Kidney epithelial cell (primary cell): Measurements from ENCODE around the gene SERTAD4. TPM values are rescaled to one million over a fixed set of nuclear protein-coding genes. Genes with fewer than 3 reads are reported as not detected.
A peak's percentile ranks its signal among the peaks of the same experiment; 100 is the strongest.

Source experiments
- DNase-seq: peaks from one replicate; pipeline ENCODE4 v3.0.0-alpha.2; 2010; ENCODE audit warnings: low read depth
- H3K27me3 ChIP-seq: 2 replicates; pipeline ENCODE4 v1.6.0; 2011; ENCODE audit warnings: low read length; ENCODE audit not compliant: control insufficient read depth, insufficient read depth
- H3K36me3 ChIP-seq: 2 replicates; pipeline ENCODE4 v1.5.1; 2011; ENCODE audit warnings: low read length; ENCODE audit not compliant: control insufficient read depth, insufficient read depth
- H3K4me3 ChIP-seq: 2 replicates; pipeline ENCODE4 v1.5.1; 2011; ENCODE audit warnings: low read depth, mild to moderate bottlenecking, control low read depth, low read length
- CTCF ChIP-seq: IDR thresholded peaks from 2 replicates; pipeline ENCODE4 v1.5.1; 2011; ENCODE audit warnings: mild to moderate bottlenecking, moderate library complexity, low read length, control low read depth, inconsistent platforms; ENCODE audit not compliant: insufficient read depth, poor library complexity, severe bottlenecking
- total RNA-seq: library from RNA; depleted of rRNA; stranded (reverse); fragments of >200 nt; gene quantifications from 2 replicates; pipeline ENCODE4 v1.2.3, GENCODE V29; 2015

SERTAD4 gene
- total RNA-seq, 1 donor from 2014 or later: 10.6 TPM

- H3K36me3 ChIP-seq: no peaks in the 10 kb centered on the region
- DNase-seq: no peak
- H3K27me3 ChIP-seq: no peaks in the 10 kb centered on the region
- H3K4me3 ChIP-seq: no peak overlapping the region
- TF ChIP-seq CTCF: peak; percentile 31
These were observed 25.3 kb downstream of the SERTAD4 start for GRCh38 chr1:210257698-210258529.

- DNase-seq: no peak
- Histone ChIP-seq H3K4me3 (no peak overlapping the region), H3K27me3 (no peaks in the 10 kb centered on the region), H3K36me3 (no peaks in the 10 kb centered on the region)
- no peak for TF ChIP-seq CTCF
These were observed 27.0 kb downstream of the SERTAD4 start for GRCh38 chr1:210259561-210259960.

- Histone ChIP-seq H3K4me3 (no peak overlapping the region), H3K27me3 (no peaks in the 10 kb centered on the region), H3K36me3 (no peaks in the 10 kb centered on the region)
- TF ChIP-seq CTCF: no peak
- DNase-seq: no peak
These were observed 27.5 kb downstream of the SERTAD4 start for GRCh38 chr1:210260096-210260495.

- no peak overlapping the region for H3K4me3 ChIP-seq
- DNase-seq: no peak
- TF ChIP-seq CTCF: no peak
- H3K27me3 ChIP-seq: no peaks in the 10 kb centered on the region
- H3K36me3 ChIP-seq: no peaks in the 10 kb centered on the region
These were observed 29.7 kb downstream of the SERTAD4 start for GRCh38 chr1:210262167-210262896.

GRCh38 chr1:210262897-210263272 lies 30.3 kb downstream of the SERTAD4 start:
- DNase-seq: no peak
- TF ChIP-seq CTCF: no peak
- Histone ChIP-seq H3K4me3 (no peak overlapping the region), H3K36me3 (no peaks in the 10 kb centered on the region), H3K27me3 (no peaks in the 10 kb centered on the region)

GRCh38 chr1:210263963-210264362 lies 31.4 kb downstream of the SERTAD4 start:
- no peak for TF ChIP-seq CTCF
- no peaks in the 10 kb centered on the region for H3K27me3 ChIP-seq
- no peak overlapping the region for H3K4me3 ChIP-seq
- DNase-seq: no peak
- no peaks in the 10 kb centered on the region for H3K36me3 ChIP-seq
